Caco-2 (cell line): ENCODE data around the gene KRT83. TPM values are rescaled to one million over a fixed set of nuclear protein-coding genes. Genes with fewer than 3 reads are reported as not detected.

Source experiments
- BruUV-seq: library from RNA; stranded (reverse); fragments of 400-500 nt; replicated peaks from 2 replicates; lab custom pipeline; 2021; lab: Mats Ljungman, UMichigan
- CTCF ChIA-PET: fragments of 300-600 bp; sonication (Branson Sonifier 250); formaldehyde crosslinking; loops from one replicate; lab custom pipeline; 2022; ENCODE audit warnings: antibody characterized with exemption; lab: Charles Lee
- POLR2A ChIA-PET: fragments of 300-600 bp; sonication (Branson Sonifier 250); formaldehyde crosslinking; loops from one replicate; lab custom pipeline; 2022; ENCODE audit warnings: antibody characterized with exemption; lab: Charles Lee
- DNase-seq, 2 experiments: peaks; one replicate each; pipeline versions ENCODE4 v3.0.0 to v3.0.0-alpha.2; 2020 to 2022
- H3K27me3 ChIP-seq: replicated peaks from 2 replicates; pipeline ENCODE4 v1.6.0; 2011; ENCODE audit warnings: low read length; ENCODE audit not compliant: control insufficient read depth, insufficient read depth
- H3K36me3 ChIP-seq: 2 replicates; pipeline ENCODE4 v1.5.1; 2011; ENCODE audit warnings: low read length; ENCODE audit not compliant: control insufficient read depth, insufficient read depth
- H3K4me1 ChIP-seq: fragments of 250-450 bp; sonication (Bioruptor Pico); 2 replicates; pipeline ENCODE4 v1.5.1; 2020; ENCODE audit warnings: mild to moderate bottlenecking
- H3K4me3 ChIP-seq: 2 replicates; pipeline ENCODE4 v1.5.1; 2011; ENCODE audit warnings: low read depth, mild to moderate bottlenecking, control low read depth, low read length
- H3K9me3 ChIP-seq: fragments of 250-450 bp; sonication (Bioruptor Pico); 2 replicates; pipeline ENCODE4 v1.5.1; 2020; ENCODE audit warnings: mild to moderate bottlenecking, moderate library complexity
- H3K27ac Mint-ChIP-seq: one replicate; pipeline ENCODE4 v1.8.0; 2022; ENCODE audit warnings: mixed read lengths; ENCODE audit not compliant: unreplicated experiment
- H3K27me3 Mint-ChIP-seq: one replicate; pipeline ENCODE4 v1.8.0; 2022; ENCODE audit warnings: mixed read lengths; ENCODE audit not compliant: insufficient read depth, unreplicated experiment
- H3K36me3 Mint-ChIP-seq: one replicate; pipeline ENCODE4 v1.8.0; 2022; ENCODE audit warnings: mild to moderate bottlenecking, mixed read lengths; ENCODE audit not compliant: insufficient read depth, unreplicated experiment
- H3K4me1 Mint-ChIP-seq: one replicate; pipeline ENCODE4 v1.8.0; 2022; ENCODE audit warnings: low read depth, mixed read lengths; ENCODE audit not compliant: unreplicated experiment
- H3K4me3 Mint-ChIP-seq: one replicate; pipeline ENCODE4 v1.8.0; 2022; ENCODE audit warnings: mild to moderate bottlenecking, moderate library complexity, mixed read lengths; ENCODE audit not compliant: unreplicated experiment
- H3K9me3 Mint-ChIP-seq: one replicate; pipeline ENCODE4 v1.8.0; 2022; ENCODE audit warnings: mixed read lengths; ENCODE audit not compliant: unreplicated experiment
- intact Hi-C: fragments of 100-400 bp; cut with micrococcal nuclease; formaldehyde crosslinking; loops from one replicate; pipeline ENCODE4 v1.10.0; 2022; ENCODE audit not compliant: unreplicated experiment
- total RNA-seq: library from RNA; stranded (reverse); gene quantifications from 2 replicates; pipeline ENCODE4 v1.2.3, GENCODE V29; 2022
- TF ChIP-seq, protein P1 (sequence below), 2 experiments: fragments of 200-600 bp in 1 of 2; IDR thresholded peaks; 1 replicate in 1 of 2; 2 replicates in 1 of 2; pipeline versions ENCODE4 v1.5.1 to v1.8.0; 2011 to 2022; ENCODE audit warnings: antibody characterized with exemption in 1 of 2, control low read depth in 1 of 2, inconsistent platforms in 1 of 2, low read depth in 1 of 2, low read length in 1 of 2, mild to moderate bottlenecking in 1 of 2, moderate library complexity in 1 of 2; ENCODE audit not compliant: insufficient read depth in 1 of 2, severe bottlenecking in 1 of 2, unreplicated experiment in 1 of 2

KRT83 gene
- total RNA-seq, 1 experiment from 2014 or later, result not detected

DNA sequence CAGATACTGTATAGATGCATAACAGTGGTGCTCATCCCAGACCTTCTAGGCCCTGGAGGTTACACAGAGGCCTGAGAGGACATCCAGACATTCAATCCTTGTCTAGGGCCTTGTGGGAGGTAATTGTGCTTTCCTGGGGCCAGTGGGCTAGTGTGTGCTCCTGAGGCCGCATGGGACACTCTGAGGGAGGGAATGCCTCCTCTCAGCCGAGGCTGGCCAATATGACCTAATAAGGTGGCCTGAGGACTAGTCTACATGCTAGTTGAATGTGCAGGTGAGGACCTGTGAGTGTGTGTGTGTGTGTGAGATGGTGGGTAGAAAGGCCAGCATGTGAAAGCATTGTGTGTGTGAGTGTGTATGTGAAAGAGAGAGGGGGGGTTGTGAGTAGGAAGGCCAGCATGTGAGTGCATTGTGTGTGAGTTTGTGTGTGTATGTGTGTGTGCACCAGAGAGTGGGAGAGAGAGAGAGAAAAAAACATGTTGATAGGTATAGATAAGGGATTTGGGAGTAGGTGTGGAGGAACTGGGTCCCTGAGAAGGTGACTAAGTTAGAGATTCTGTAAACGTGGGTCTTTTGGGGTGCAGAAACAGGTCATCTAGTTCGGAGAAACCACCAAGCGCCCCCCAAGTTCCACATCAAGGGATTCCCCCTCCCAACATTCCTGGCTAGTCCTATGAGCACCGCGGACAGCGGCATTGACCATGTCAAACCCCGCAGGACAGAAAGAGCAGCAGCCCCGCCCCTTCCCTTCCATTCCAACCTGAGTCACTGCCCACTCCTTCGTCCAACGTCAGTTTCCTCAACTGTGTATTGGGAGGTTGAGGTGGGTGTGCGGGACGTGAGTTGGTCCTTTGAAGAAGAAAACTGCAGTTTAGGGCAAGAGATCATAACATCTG, 20.2 kb downstream of the KRT83 start:
- H3K27ac Mint-ChIP-seq, result no peak overlapping the region
- peaks cover 10% of the 10 kb centered on the region for H3K27me3 Mint-ChIP-seq
- H3K4me1 Mint-ChIP-seq, result no peaks in the 10 kb centered on the region

DNA sequence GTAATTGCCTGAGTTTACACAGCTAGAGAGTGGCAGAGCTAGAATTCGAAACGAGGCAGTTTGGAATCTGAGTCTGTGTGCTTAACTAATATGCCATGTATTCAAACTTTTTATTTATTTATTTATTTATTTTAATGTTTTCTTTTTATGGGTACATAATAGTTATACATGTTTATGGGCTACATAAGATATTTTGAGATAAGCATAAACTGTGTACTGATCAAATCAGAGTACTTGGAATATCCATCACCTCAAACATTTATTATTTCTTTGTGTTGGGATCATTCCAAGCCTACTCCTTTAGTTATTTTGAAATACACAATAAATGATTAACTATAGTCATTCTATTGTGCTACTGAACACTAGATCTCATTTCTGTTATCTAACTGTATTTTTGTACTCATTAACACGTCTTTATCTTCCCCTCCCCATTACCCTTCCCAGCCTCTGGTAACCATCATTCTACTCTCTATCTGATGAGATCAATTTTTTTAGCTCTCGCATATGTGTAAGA, 22.5 kb downstream of the KRT83 start:
- Mint-ChIP-seq H3K4me1 (no peaks in the 10 kb centered on the region), H3K36me3 (no peaks in the 10 kb centered on the region), H3K4me3 (no peak overlapping the region), H3K27ac (no peak overlapping the region), H3K9me3 (no peaks in the 10 kb centered on the region), H3K27me3 (peaks cover 10% of the 10 kb centered on the region)
- ChIA-PET POLR2A (no interaction called here), CTCF (no interaction called here)
- H3K27me3 ChIP-seq, result no peaks in the 10 kb centered on the region
- no peak overlapping the region for H3K4me3 ChIP-seq
- no peak for DNase-seq
- H3K36me3 ChIP-seq, result no peaks in the 10 kb centered on the region
- TF ChIP-seq, protein P1, sequence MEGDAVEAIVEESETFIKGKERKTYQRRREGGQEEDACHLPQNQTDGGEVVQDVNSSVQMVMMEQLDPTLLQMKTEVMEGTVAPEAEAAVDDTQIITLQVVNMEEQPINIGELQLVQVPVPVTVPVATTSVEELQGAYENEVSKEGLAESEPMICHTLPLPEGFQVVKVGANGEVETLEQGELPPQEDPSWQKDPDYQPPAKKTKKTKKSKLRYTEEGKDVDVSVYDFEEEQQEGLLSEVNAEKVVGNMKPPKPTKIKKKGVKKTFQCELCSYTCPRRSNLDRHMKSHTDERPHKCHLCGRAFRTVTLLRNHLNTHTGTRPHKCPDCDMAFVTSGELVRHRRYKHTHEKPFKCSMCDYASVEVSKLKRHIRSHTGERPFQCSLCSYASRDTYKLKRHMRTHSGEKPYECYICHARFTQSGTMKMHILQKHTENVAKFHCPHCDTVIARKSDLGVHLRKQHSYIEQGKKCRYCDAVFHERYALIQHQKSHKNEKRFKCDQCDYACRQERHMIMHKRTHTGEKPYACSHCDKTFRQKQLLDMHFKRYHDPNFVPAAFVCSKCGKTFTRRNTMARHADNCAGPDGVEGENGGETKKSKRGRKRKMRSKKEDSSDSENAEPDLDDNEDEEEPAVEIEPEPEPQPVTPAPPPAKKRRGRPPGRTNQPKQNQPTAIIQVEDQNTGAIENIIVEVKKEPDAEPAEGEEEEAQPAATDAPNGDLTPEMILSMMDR (IDR thresholded peaks at IDR 0.05; ENCODE audit: insufficient read depth in 1 of 2, low read depth in 1 of 2, low read length in 1 of 2, severe bottlenecking in 1 of 2, unreplicated experiment in 1 of 2), result no peak
- no peaks in the 10 kb centered on the region for H3K4me1 ChIP-seq
- no TSS peak for BruUV-seq
- H3K9me3 ChIP-seq, result no peaks in the 10 kb centered on the region
- intact Hi-C loops, result no loop called here

More for the DNA sequence above, 20.2 kb downstream of the KRT83 start:
- H3K4me3 ChIP-seq, result no peak overlapping the region
- no peaks in the 10 kb centered on the region for H3K4me1 ChIP-seq
- intact Hi-C loops, result no loop called here
- no peaks in the 10 kb centered on the region for H3K36me3 ChIP-seq
- Mint-ChIP-seq H3K4me3 (no peak overlapping the region), H3K9me3 (no peaks in the 10 kb centered on the region), H3K36me3 (no peaks in the 10 kb centered on the region)
- ChIA-PET POLR2A (no interaction called here), CTCF (no interaction called here)
- TF ChIP-seq, protein P1 (IDR thresholded peaks at IDR 0.05; ENCODE audit: insufficient read depth in 1 of 2, low read depth in 1 of 2, low read length in 1 of 2, severe bottlenecking in 1 of 2, unreplicated experiment in 1 of 2), result no peak
- BruUV-seq, result no TSS peak
- H3K27me3 ChIP-seq, result no peaks in the 10 kb centered on the region
- no peak for DNase-seq
- no peaks in the 10 kb centered on the region for H3K9me3 ChIP-seq

DNA sequence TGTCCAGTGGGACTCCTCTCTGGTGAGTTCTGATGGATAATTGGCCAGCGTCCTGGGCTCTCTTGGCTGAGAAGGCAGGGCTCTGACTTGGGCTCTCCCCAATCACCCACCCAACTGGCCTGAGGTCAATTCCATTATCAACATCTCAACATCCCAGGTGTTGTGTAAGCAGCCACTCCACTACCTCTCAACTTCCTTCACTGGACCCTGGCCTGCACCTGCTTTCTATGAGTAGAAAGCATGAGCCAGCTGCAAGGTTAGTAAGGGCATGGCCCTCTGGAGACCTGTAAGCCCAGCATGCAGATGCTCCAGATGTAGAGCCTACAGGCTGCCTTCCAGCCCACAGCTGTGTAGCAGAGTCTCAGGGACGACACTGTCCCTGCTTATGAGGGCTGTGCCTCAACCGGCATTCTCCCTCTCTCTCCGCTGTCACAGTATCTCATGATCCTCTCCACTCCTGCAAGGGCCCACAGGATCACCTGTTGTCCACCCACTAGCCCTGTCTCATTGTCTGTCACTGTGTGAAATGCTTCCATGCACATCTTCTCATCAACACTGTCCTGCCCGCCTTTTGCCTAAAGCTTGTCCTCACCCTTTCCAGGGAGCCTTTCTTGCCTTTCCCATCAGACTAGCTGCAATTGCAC, 24.5 kb downstream of the KRT83 start:
- H3K36me3 ChIP-seq, result no peaks in the 10 kb centered on the region
- TF ChIP-seq, protein P1 (IDR thresholded peaks at IDR 0.05; ENCODE audit: insufficient read depth in 1 of 2, low read depth in 1 of 2, low read length in 1 of 2, severe bottlenecking in 1 of 2, unreplicated experiment in 1 of 2), result no peak
- BruUV-seq, result no TSS peak
- Mint-ChIP-seq H3K9me3 (no peaks in the 10 kb centered on the region), H3K36me3 (no peaks in the 10 kb centered on the region), H3K27ac (no peak overlapping the region), H3K27me3 (peaks cover 15% of the 10 kb centered on the region), H3K4me1 (no peaks in the 10 kb centered on the region), H3K4me3 (no peak overlapping the region)
- ChIA-PET POLR2A (no interaction called here), CTCF (no interaction called here)
- DNase-seq, result no peak
- no peaks in the 10 kb centered on the region for H3K27me3 ChIP-seq
- H3K4me1 ChIP-seq, result no peaks in the 10 kb centered on the region
- intact Hi-C loops, result loop anchor here (1.0 kb wide), 1 partner anchor 25 kb away; the partner anchor contains the start of gene KRT83
- no peak overlapping the region for H3K4me3 ChIP-seq
- no peaks in the 10 kb centered on the region for H3K9me3 ChIP-seq
